Adrenal gland (tissue), 12 donors: ENCODE data around the gene MLYCD. TPM values are rescaled to one million over a fixed set of nuclear protein-coding genes. Genes with fewer than 3 reads are reported as not detected.

ENCODE experiments used
- DNase-seq, 7 donors: peaks; one replicate each; pipeline ENCODE4 v3.0.0-alpha.2; 2019 to 2020
- H3K27ac ChIP-seq, 5 donors: fragments of 200-600 bp; sonication (generic) in 4 of 5; 1 replicate in 3 of 5; 2 replicates in 2 of 5; pipeline versions ENCODE4 v1.5.1 to v1.8.0; 2016 to 2020; ENCODE audit warnings: mild to moderate bottlenecking in 1 of 5
- H3K27me3 ChIP-seq: fragments of 200-600 bp; 2 replicates; pipeline ENCODE4 v1.8.0; 2021
- H3K36me3 ChIP-seq, 2 donors: fragments of 200-600 bp; replicated peaks in 1 of 2; 1 replicate in 1 of 2; 2 replicates in 1 of 2; pipeline versions ENCODE4 v1.5.1 to v1.8.0; 2018 to 2022
- H3K4me1 ChIP-seq, 2 donors: fragments of 200-600 bp; replicated peaks in 1 of 2; 1 replicate in 1 of 2; 2 replicates in 1 of 2; pipeline versions ENCODE4 v1.5.1 to v1.8.0; 2018 to 2021
- H3K4me3 ChIP-seq, 4 donors: fragments of 200-600 bp; sonication (generic) in 3 of 4; one replicate each; pipeline ENCODE4 v1.5.1; 2016 to 2018
- H3K9me3 ChIP-seq, 3 donors: fragments of 200-600 bp; sonication (generic) in 1 of 3; replicated peaks in 1 of 3; 1 replicate in 2 of 3; 2 replicates in 1 of 3; pipeline versions ENCODE4 v1.5.1 to v1.8.0; 2016 to 2021
- POLR2A ChIP-seq, 2 donors: fragments of 450-650 bp; IDR thresholded peaks; one replicate each; pipeline ENCODE4 v1.6.1; 2017; ENCODE audit warnings: antibody characterized with exemption in 2 of 2, mild to moderate bottlenecking in 2 of 2, moderate library complexity in 1 of 2
- WGBS, 4 donors: extraction: QIAGEN DNeasy Blood & Tissue Kit in 2 of 4; methylation state at CpG; one replicate each; pipeline versions ENCODE4 v1.1.5 to v1.1.7; 2013 to 2017; 5-methylcytosine and 5-hydroxymethylcytosine counted together
- intact Hi-C, 2 donors: fragments of 100-400 bp; cut with DNase I; formaldehyde crosslinking; loops; one replicate each; pipeline versions ENCODE4 v1.14.1 to v1.15.0; 2022 to 2023
- polyA plus RNA-seq, 3 donors: library from polyadenylated mRNA; stranded (reverse); fragments of 200-250 nt in 2 of 3; fragments of 350-450 nt in 1 of 3; fragmentation: Illumina TruSeq in 1 of 3; extraction: RNeasy Lipid Tissue Mini Kit (QIAGEN cat#74804) in 1 of 3; gene quantifications; one replicate each; pipeline ENCODE4 v1.2.3, GENCODE V29; 2013 to 2014
- total RNA-seq, 9 donors: library from RNA; depleted of rRNA in 4 of 9; stranded (reverse); fragments of >200 nt in 4 of 9; fragments of 120-200 nt in 1 of 9; fragmentation: NEBNext Ultra II Directional in 1 of 9; extraction: Animal tissue kit (Norgen Biotek cat#: 25700) in 1 of 9; gene quantifications; one replicate each; pipeline versions ENCODE4 v1.1.0 to v1.2.4, GENCODE V29; 2013 to 2023
- TF ChIP-seq, protein P1 (sequence below), 6 experiments: fragments of 450-650 bp in 4 of 6; fragments of 200-600 bp in 2 of 6; sonication (generic) in 1 of 6; IDR thresholded peaks; 1 replicate in 5 of 6; 2 replicates in 1 of 6; pipeline versions ENCODE4 v1.5.1 to v1.8.0; 2016 to 2021; ENCODE audit warnings: antibody characterized with exemption in 6 of 6, mild to moderate bottlenecking in 2 of 6, moderate library complexity in 1 of 6
- donor health status: healthy with polysubstance abuse.
- donor health status: Bipolar disorder and iron deficiency.
- donor health status: DM: yes; HTN: yes; CAD: no.
- donor health status: DM: no; HTN: no; CAD: no.
- donor health status: DM: no; HTN: no; CAD: no.
- donor health status: DM: yes; HTN: yes; CAD: no.

Gene MLYCD
- total and polyA plus RNA-seq, 12 donors: 3.9 to 16.6 (median 10.2) TPM

DNA sequence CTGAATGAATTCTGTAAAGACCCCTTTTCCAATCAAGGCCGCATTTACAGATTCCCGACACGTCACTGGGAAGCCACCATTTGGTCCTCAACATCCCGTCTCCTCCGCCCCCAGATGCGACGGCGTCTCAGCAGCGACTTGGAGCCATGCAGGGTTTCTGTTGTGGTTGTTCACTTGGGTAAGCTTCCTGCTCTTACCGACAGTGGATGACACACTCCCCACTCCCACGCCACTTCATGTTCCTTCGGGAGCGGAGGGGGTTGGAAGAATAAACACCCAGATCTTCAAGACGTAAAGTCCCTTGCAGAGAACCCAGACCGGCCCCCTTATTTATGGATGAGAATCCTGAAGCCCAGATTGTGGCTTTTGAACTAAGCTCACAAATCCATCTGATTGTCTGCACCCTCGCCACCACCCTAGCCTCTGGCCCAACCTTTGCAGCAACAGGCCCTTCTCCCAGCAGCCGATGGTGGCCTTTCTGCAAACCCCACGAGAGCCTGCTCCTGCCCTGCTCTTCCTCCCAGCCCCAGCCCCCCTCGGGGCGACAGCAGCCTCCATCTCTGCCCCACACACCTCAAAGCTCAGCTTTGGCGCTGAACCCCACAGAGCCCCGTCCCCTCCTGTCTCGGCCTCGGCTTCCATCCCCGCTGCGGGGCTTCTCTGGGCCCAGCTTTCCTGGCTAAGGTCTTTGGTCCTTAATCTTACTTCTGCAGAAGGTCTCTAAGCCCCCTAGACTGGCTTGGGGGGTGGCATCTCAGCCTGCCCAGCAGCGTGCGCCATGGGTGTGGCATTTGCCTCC lies 35.2 kb downstream of the MLYCD start:
- no peak overlapping the region for H3K27ac ChIP-seq
- DNase-seq: no peak
- H3K27me3 ChIP-seq: no peaks in the 10 kb centered on the region
- no peaks in the 10 kb centered on the region for H3K9me3 ChIP-seq
- H3K36me3 ChIP-seq: no peaks in the 10 kb centered on the region
- no peak overlapping the region for H3K4me3 ChIP-seq
- intact Hi-C loops: no loop called here
- WGBS, 4 donors: 74 to 85% (median 82%) methylated on average over 26 to 28 of the region's 28 CpGs
- peaks cover 7 to 8% of the 10 kb centered on the region in 2 donors for H3K4me1 ChIP-seq
- TF ChIP-seq, protein P1, sequence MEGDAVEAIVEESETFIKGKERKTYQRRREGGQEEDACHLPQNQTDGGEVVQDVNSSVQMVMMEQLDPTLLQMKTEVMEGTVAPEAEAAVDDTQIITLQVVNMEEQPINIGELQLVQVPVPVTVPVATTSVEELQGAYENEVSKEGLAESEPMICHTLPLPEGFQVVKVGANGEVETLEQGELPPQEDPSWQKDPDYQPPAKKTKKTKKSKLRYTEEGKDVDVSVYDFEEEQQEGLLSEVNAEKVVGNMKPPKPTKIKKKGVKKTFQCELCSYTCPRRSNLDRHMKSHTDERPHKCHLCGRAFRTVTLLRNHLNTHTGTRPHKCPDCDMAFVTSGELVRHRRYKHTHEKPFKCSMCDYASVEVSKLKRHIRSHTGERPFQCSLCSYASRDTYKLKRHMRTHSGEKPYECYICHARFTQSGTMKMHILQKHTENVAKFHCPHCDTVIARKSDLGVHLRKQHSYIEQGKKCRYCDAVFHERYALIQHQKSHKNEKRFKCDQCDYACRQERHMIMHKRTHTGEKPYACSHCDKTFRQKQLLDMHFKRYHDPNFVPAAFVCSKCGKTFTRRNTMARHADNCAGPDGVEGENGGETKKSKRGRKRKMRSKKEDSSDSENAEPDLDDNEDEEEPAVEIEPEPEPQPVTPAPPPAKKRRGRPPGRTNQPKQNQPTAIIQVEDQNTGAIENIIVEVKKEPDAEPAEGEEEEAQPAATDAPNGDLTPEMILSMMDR (IDR thresholded peaks at IDR 0.05): no peak
- no peak for TF ChIP-seq POLR2A (IDR thresholded peaks at IDR 0.05)

- Histone ChIP-seq H3K4me3 (no peak overlapping the region), H3K9me3 (no peaks in the 10 kb centered on the region), H3K27me3 (no peaks in the 10 kb centered on the region), H3K27ac (no peak overlapping the region), H3K4me1 (peaks cover 7 to 14% of the 10 kb centered on the region in 2 donors), H3K36me3 (no peaks in the 10 kb centered on the region)
- WGBS, 4 donors: 74 to 100% (median 79%) methylated on average over 2 to 12 of the region's 12 CpGs
- DNase-seq: no peak
- TF ChIP-seq POLR2A (IDR thresholded peaks at IDR 0.05): no peak
- TF ChIP-seq, protein P1 (IDR thresholded peaks at IDR 0.05): no peak
- intact Hi-C loops: no loop called here
Observed at GRCh38 chr16:83934684-83934977, 35.7 kb downstream of the MLYCD start.

DNA sequence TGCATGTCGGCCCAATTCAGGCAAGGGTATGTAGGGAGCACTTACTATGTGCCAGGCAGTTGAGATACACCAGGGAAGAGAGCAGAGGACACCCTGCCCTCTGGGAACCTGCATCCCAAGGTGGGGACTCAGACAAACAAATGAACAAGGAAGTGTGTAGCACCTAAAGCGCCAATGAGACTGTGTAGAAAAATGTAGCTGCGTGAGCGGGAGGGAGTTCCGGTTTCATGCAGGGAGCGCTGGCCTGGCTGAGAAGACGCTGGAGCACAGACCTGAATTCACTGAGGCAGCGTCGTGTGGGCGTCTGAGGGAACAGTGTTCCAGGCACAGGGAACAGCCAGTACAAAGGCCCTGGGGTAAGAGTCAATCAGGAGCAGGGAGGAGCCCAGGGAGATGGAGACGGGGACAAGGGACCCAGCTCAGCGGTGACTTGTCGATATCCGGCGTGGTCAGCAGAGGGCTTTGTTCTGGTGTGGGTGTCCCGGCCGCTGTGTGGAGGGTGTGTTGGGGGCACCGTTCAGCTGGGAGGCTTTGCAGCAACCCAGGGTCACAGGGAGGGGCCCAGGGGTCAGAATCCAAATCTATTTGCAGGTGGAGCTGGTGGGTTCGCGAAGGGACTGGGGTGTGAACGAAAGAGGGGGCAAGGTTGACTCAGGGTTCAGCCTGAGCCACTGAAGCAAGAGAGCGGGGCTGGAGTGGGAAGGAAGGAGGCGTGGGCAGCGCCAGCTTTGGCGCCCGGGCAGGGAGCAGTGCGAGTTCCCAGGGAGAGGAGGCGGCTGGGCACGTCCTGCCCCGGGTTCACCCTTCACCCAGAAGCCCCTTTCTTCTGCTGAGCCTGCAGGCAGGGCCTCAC lies 36.3 kb downstream of the MLYCD start:
- Histone ChIP-seq H3K4me3 (no peak overlapping the region), H3K36me3 (no peaks in the 10 kb centered on the region), H3K27ac (no peak overlapping the region), H3K4me1 (peaks cover 7 to 15% of the 10 kb centered on the region in 2 donors), H3K9me3 (no peaks in the 10 kb centered on the region), H3K27me3 (no peaks in the 10 kb centered on the region)
- intact Hi-C loops: no loop called here
- 91 to 95% (median 93%) methylated on average over 25 to 30 of the region's 30 CpGs for WGBS, 4 donors
- no peak for TF ChIP-seq POLR2A (IDR thresholded peaks at IDR 0.05)
- TF ChIP-seq, protein P1 (IDR thresholded peaks at IDR 0.05): no peak
- DNase-seq: no peak

DNA sequence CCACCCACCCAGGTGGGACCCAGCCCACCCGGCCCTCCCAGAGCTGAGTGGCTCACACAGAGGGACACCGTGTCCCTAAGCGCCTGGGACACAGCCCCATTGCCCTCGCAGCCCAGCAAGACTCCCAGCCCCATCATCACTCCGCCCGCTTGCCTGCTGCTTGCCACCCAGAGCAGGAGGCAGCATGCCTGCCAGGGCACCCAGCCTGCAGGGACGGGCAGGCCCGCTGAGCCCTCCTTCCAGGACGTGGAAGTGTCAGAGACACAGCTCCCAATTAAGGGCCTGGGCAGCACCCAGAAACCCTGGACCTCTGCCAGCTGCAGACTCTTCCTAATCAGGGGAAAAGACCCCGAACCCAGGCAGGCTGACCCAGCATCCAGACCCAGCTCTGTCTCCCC lies 36.9 kb downstream of the MLYCD start:
- H3K4me1 ChIP-seq: peaks cover 7 to 15% of the 10 kb centered on the region in 2 donors
- no peaks in the 10 kb centered on the region for H3K27me3 ChIP-seq
- WGBS, 4 donors: 78 to 100% (median 91%) methylated on average over 4 to 10 of the region's 10 CpGs
- no peaks in the 10 kb centered on the region for H3K9me3 ChIP-seq
- TF ChIP-seq, protein P1 (IDR thresholded peaks at IDR 0.05): no peak
- no peak for TF ChIP-seq POLR2A (IDR thresholded peaks at IDR 0.05)
- no peak for DNase-seq
- intact Hi-C loops: no loop called here
- no peak overlapping the region for H3K4me3 ChIP-seq
- no peaks in the 10 kb centered on the region for H3K36me3 ChIP-seq
- no peak overlapping the region for H3K27ac ChIP-seq
